Esophagus (tissue), 2 donors: ENCODE measurements around the gene MSRB2. TPM values are rescaled to one million over a fixed set of nuclear protein-coding genes. Genes with fewer than 3 reads are reported as not detected.

Source experiments
- H3K27ac ChIP-seq, 2 donors: one replicate each; pipeline ENCODE4 v1.5.1; 2013; ENCODE audit warnings: low read depth in 2 of 2, mild to moderate bottlenecking in 2 of 2, inconsistent platforms in 1 of 2, low read length in 1 of 2, moderate library complexity in 1 of 2
- H3K27me3 ChIP-seq, 2 donors: one replicate each; pipeline ENCODE4 v1.6.1; 2013; ENCODE audit warnings: low read length in 2 of 2, control low read depth in 1 of 2, mild to moderate bottlenecking in 1 of 2; ENCODE audit not compliant: insufficient read depth in 2 of 2, control insufficient read depth in 1 of 2
- H3K36me3 ChIP-seq, 2 donors: one replicate each; pipeline ENCODE4 v1.6.1; 2013; ENCODE audit warnings: low read length in 1 of 2; ENCODE audit not compliant: control insufficient read depth in 2 of 2, insufficient read depth in 2 of 2
- H3K4me1 ChIP-seq, 2 donors: one replicate each; pipeline ENCODE4 v1.6.1; 2013; ENCODE audit warnings: low read length in 1 of 2; ENCODE audit not compliant: control insufficient read depth in 2 of 2, insufficient read depth in 2 of 2
- H3K4me3 ChIP-seq, 2 donors: one replicate each; pipeline ENCODE4 v1.5.1; 2013; ENCODE audit warnings: low read length in 2 of 2, mild to moderate bottlenecking in 2 of 2, low read depth in 1 of 2, moderate library complexity in 1 of 2
- H3K9me3 ChIP-seq, 2 donors: one replicate each; pipeline ENCODE4 v1.6.1; 2013; ENCODE audit warnings: mild to moderate bottlenecking in 2 of 2, low read depth in 1 of 2, low read length in 1 of 2, moderate library complexity in 1 of 2; ENCODE audit not compliant: control insufficient read depth in 2 of 2, insufficient read depth in 1 of 2
- WGBS, 2 donors: extraction: QIAGEN DNeasy Blood & Tissue Kit; methylation state at CpG; one replicate each; pipeline ENCODE4 v1.1.7; 2013; 5-methylcytosine and 5-hydroxymethylcytosine counted together
- polyA plus RNA-seq, 2 donors: library from polyadenylated mRNA; stranded (reverse); fragments of 200-250 nt; gene quantifications; one replicate each; pipeline ENCODE4 v1.2.3, GENCODE V29; 2013
- donor health status: healthy with polysubstance abuse.
- donor health status: Bipolar disorder and iron deficiency.

MSRB2 gene
- polyA plus RNA-seq, 2 donors: 15.9 to 18.7 TPM

- Histone ChIP-seq H3K27me3 (no peaks in the 10 kb centered on the region), H3K4me1 (no peaks in the 10 kb centered on the region), H3K27ac (no peak overlapping the region), H3K4me3 (no peak overlapping the region), H3K36me3 (no peaks in the 10 kb centered on the region), H3K9me3 (no peaks in the 10 kb centered on the region)
- WGBS, 2 donors: 76 to 89% methylated on average over 4 of the region's 4 CpGs
Observed at GRCh38 chr10:23081891-23082290, 13.5 kb upstream of the MSRB2 start.

DNA sequence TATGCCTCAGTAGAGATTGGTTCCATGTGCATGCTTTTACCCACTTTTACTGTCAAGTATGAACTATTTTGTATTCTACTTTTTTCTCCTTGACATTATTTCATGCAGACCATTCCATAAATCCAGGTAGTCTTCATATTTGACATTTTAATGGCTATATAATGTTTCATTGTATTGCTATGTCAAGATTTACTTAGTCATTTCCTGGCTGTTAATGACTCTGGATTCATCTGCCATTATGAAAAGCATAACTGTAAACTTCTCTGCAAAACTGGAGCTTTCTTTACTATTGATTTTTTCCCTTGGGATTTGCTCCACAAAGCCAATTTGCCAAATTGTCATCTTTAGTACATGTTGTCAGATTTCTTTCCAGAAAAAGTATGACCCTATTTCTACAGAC, 6.8 kb upstream of the MSRB2 start:
- Histone ChIP-seq H3K27me3 (no peaks in the 10 kb centered on the region), H3K4me3 (no peak overlapping the region), H3K36me3 (no peaks in the 10 kb centered on the region), H3K9me3 (no peaks in the 10 kb centered on the region), H3K27ac (no peak overlapping the region), H3K4me1 (no peaks in the 10 kb centered on the region)

GRCh38 chr10:23094786-23095403, 484 bp upstream of the MSRB2 start:
- H3K4me1 ChIP-seq: peaks cover 3 to 6% of the 10 kb centered on the region in 2 donors
- peak overlapping the region; percentile 41 to 81 for H3K4me3 ChIP-seq
- peak overlapping the region; percentile 41 to 96 for H3K27ac ChIP-seq
- H3K27me3 ChIP-seq: no peaks in the 10 kb centered on the region
- no peaks in the 10 kb centered on the region for H3K9me3 ChIP-seq
- no peaks in the 10 kb centered on the region for H3K36me3 ChIP-seq
- 13 to 22% methylated on average over 8 of the region's 8 CpGs for WGBS, 2 donors

GRCh38 chr10:23095966-23096801, 805 bp downstream of the MSRB2 start:
- H3K4me3 ChIP-seq: peak overlapping the region; percentile 70 to 81
- WGBS, 2 donors: 14 to 15% methylated on average over 21 of the region's 21 CpGs
- H3K4me1 ChIP-seq: peaks cover 3 to 6% of the 10 kb centered on the region in 2 donors
- H3K36me3 ChIP-seq: no peaks in the 10 kb centered on the region
- H3K27me3 ChIP-seq: no peaks in the 10 kb centered on the region
- no peaks in the 10 kb centered on the region for H3K9me3 ChIP-seq
- H3K27ac ChIP-seq: peak overlapping the region; percentile 89 to 96

- Histone ChIP-seq H3K27ac (peak overlapping the region; percentile 47 to 57), H3K4me1 (peaks cover 3 to 6% of the 10 kb centered on the region in 2 donors)
- 31 to 34% methylated on average over 8 of the region's 8 CpGs for WGBS, 2 donors
Observed at GRCh38 chr10:23096802-23097549, 1.6 kb downstream of the MSRB2 start.

DNA sequence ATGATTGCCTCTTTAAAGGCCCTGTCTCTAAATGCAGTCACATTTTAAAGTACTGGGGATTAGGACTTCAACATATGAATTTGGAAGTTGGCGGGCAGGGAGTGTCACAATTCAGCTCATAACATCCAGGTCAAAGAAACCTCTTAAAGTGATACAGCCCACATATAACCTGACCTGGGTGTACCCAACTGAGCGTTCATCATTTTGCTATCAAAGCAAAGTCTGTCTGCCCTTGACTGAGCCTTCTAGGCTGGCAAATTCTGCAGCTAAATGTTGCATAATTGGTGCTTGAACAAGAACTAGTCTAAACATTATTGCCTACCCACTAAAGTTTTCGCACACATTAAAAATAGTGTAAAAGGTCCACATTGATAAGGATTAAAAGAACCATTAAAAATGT, 3.7 kb downstream of the MSRB2 start:
- H3K27me3 ChIP-seq: no peaks in the 10 kb centered on the region
- H3K27ac ChIP-seq: no peak overlapping the region
- no peak overlapping the region for H3K4me3 ChIP-seq
- peaks cover 3 to 6% of the 10 kb centered on the region in 2 donors for H3K4me1 ChIP-seq
- no peaks in the 10 kb centered on the region for H3K9me3 ChIP-seq
- 79 to 84% methylated on average over 3 of the region's 3 CpGs for WGBS, 2 donors
- H3K36me3 ChIP-seq: no peaks in the 10 kb centered on the region

More at GRCh38 chr10:23096802-23097549, 1.6 kb downstream of the MSRB2 start:
- Histone ChIP-seq H3K4me3 (peak overlapping the region; percentile 1 to 81), H3K9me3 (no peaks in the 10 kb centered on the region), H3K36me3 (no peaks in the 10 kb centered on the region), H3K27me3 (no peaks in the 10 kb centered on the region)

DNA sequence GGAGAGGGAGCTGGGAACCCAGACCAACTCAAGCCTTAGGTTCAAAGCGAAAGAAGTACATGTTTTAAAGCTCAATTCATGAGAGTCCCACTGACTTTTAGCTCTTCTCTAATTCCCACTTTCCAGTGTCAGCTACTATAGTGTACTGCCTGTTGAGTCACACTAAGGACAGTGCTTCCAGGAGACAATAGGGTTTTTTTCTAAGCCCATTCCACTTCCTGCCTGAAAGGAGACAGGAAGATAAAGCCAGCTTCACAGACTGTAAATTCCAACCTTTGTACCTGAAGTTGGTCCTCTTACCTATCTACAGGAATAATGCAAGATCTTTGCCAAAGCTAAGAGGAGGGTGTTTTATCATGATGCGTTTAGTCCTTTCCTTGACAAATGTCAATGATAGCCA, 4.4 kb downstream of the MSRB2 start:
- Histone ChIP-seq H3K9me3 (no peaks in the 10 kb centered on the region), H3K36me3 (peaks cover 4 to 7% of the 10 kb centered on the region in 2 donors), H3K4me1 (peaks cover 3 to 6% of the 10 kb centered on the region in 2 donors), H3K27ac (peak overlapping the region in 1 of 2 donors; percentile 9), H3K4me3 (no peak overlapping the region), H3K27me3 (no peaks in the 10 kb centered on the region)
- WGBS, 2 donors: 60 to 61% methylated on average over 2 of the region's 2 CpGs

DNA sequence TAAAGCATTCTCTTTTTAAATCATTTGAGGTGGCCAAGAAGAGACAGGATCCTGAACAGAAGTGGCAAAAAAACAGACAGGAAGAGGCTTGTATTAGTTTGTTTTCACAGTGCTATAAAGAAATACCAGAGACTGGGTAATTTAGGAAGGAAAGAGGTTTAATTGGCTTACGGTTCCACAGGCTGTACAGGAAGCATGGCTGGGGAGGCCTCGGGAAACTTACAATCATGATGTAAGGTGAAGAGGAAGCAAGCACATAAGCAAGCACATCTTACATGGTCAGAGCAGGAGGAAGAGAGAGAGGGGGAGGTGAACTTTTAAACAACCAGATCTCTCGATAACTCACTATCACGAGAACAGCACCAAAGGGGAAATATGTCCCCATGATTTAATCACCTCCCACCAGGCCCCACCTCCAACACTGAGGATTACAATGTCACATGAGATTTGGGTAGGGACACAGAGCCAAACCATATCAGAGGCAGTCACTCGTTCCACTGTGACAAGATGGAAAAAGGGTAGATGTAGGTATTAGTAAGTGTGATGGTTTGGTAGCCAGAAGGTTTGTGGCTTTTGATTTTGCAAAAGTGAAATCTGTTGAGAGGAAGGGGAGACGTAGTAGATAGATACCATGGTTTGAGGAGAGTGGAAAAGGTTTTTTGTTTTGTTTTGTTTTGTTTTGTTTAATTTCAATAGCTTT, 5.1 kb downstream of the MSRB2 start:
- Histone ChIP-seq H3K9me3 (no peaks in the 10 kb centered on the region), H3K36me3 (peaks cover 6 to 8% of the 10 kb centered on the region in 2 donors), H3K4me3 (no peak overlapping the region), H3K27ac (peak overlapping the region in 1 of 2 donors; percentile 3), H3K27me3 (no peaks in the 10 kb centered on the region), H3K4me1 (peaks cover 3 to 6% of the 10 kb centered on the region in 2 donors)
- 57 to 69% methylated on average over 6 of the region's 6 CpGs for WGBS, 2 donors
